ENCODE measurements around the gene SRGAP3.

GRCh38 chr3:9071936-9072666 is 177.3 kb downstream of the SRGAP3 start:
- TF ChIP-seq, protein P1, sequence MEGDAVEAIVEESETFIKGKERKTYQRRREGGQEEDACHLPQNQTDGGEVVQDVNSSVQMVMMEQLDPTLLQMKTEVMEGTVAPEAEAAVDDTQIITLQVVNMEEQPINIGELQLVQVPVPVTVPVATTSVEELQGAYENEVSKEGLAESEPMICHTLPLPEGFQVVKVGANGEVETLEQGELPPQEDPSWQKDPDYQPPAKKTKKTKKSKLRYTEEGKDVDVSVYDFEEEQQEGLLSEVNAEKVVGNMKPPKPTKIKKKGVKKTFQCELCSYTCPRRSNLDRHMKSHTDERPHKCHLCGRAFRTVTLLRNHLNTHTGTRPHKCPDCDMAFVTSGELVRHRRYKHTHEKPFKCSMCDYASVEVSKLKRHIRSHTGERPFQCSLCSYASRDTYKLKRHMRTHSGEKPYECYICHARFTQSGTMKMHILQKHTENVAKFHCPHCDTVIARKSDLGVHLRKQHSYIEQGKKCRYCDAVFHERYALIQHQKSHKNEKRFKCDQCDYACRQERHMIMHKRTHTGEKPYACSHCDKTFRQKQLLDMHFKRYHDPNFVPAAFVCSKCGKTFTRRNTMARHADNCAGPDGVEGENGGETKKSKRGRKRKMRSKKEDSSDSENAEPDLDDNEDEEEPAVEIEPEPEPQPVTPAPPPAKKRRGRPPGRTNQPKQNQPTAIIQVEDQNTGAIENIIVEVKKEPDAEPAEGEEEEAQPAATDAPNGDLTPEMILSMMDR (IDR thresholded peaks at IDR 0.05; ENCODE audit: low read depth, low read length) = no peak
- TF ChIP-seq EZH2phosphoT487 (IDR thresholded peaks at IDR 0.05; ENCODE audit: low read depth) = no peak

Measured in OCI-LY3 (cell line).